NCI-H2107 treated with DMSO at 0.1 percent for 48 hours (cell line): ENCODE results near the gene SYT13.
"Not testable (repeated sequence)": the region's sequence is repeated elsewhere in the genome, so short reads cannot be mapped to it uniquely, and the experiment has no call there.

Experiments
- DNase-seq: peaks from one replicate; lab custom pipeline; 2025; ENCODE audit not compliant: unreplicated experiment; lab: John Stamatoyannopoulos, UW

The SYT13 gene

GRCh38 chr11:45250035-45250718, 36.0 kb downstream of the SYT13 start:
- no peak for DNase-seq

- not testable (repeated sequence) for DNase-seq
Measured at GRCh38 chr11:45249372-45249771, 36.8 kb downstream of the SYT13 start.

- no peak for DNase-seq
Measured at GRCh38 chr11:45248501-45249011, 37.6 kb downstream of the SYT13 start.

DNA sequence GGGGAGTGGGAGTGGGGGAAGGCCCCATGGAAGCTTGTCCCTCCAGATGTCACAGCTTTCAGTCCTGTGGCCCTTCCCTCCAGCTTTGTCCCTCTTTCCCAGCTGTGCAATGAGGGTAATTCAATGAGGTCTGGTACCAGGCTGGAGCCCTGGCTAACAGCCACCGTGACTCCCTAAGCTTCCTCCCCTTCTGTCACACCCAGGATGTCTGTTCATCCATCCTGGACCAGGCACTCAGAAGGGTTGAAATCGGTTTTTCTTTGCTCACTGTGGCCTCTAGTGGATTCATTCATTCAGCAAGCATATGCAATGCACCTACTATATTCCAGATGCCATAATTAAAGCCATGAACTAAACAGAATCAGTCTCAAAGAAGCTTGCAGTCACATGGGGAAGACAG, 38.7 kb downstream of the SYT13 start:
- DNase-seq, result no peak

- DNase-seq, result no peak
Measured at GRCh38 chr11:45246241-45246640, 39.9 kb downstream of the SYT13 start.

- DNase-seq, result no peak
Measured at GRCh38 chr11:45245218-45246045, 40.7 kb downstream of the SYT13 start.

GRCh38 chr11:45243967-45244366, 42.2 kb downstream of the SYT13 start:
- DNase-seq, result no peak

GRCh38 chr11:45239733-45240132, 46.4 kb downstream of the SYT13 start:
- no peak for DNase-seq

- no peak for DNase-seq
Measured at GRCh38 chr11:45238724-45239123, 47.4 kb downstream of the SYT13 start.

DNA sequence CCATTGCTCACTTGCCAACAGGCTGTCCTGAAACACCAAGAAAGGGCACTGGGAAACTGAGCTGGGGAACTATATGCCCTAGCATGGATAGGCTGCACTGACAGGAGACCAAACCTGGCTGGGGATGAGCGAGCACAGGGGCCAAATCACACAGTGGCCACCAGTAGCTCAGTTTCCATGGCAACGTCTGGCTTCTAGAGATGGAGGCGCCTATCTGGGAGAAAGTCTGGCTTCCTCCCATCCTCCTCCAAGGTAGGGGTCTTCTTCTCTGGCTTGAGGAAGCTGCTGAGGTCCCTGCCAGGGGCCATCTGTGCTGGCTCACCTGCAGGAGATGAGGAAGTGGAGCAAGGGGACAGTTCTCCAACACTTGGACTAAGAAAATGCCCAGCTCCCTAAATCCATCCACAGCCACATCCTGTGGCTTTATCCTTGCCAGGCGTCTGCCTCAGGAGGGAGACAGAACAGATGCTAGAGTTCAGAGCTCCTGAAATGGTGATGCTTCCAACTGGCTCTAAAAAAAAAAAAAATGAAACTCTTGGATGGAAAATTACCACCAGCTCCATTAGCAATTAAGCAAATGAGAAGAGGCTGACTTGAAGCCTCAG, 48.3 kb downstream of the SYT13 start:
- no peak for DNase-seq

GRCh38 chr11:45234306-45235006, 51.7 kb downstream of the SYT13 start:
- no peak for DNase-seq

GRCh38 chr11:45233804-45234170, 52.4 kb downstream of the SYT13 start:
- no peak for DNase-seq

DNA sequence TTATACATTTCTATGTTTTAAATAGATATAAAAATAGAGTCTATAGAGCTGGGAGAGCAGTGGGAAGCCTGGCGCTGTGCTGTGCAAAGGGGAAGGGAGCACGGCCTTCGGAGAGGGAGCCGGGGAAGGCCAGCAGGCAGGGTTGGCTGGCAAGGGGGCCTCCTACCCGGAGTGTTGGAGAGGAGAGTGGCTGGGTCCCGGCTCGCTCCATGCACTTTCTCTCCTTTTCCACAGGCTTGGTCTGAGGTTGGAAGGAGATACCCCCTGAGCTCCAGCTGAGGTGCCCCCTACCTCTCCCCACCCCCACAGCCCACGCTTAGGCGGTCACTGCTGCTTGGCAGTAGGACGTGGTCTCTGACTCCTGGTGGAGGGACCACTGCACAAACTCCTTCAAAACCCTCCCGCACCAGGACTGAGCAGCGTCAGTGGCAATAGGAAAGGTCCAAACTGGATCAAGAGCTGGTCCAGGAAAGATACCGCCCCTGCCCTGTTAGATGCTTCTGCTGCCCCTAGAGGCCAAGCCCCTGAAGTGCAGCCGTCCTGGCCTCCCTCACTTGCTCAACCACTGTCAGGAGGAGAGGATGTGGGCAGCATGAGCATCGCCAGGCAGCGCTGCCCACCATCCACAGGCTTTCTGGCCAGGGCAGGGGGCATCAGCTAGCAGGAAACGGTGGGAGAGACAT, 52.9 kb downstream of the SYT13 start:
- DNase-seq, result peak; percentile 14

DNA sequence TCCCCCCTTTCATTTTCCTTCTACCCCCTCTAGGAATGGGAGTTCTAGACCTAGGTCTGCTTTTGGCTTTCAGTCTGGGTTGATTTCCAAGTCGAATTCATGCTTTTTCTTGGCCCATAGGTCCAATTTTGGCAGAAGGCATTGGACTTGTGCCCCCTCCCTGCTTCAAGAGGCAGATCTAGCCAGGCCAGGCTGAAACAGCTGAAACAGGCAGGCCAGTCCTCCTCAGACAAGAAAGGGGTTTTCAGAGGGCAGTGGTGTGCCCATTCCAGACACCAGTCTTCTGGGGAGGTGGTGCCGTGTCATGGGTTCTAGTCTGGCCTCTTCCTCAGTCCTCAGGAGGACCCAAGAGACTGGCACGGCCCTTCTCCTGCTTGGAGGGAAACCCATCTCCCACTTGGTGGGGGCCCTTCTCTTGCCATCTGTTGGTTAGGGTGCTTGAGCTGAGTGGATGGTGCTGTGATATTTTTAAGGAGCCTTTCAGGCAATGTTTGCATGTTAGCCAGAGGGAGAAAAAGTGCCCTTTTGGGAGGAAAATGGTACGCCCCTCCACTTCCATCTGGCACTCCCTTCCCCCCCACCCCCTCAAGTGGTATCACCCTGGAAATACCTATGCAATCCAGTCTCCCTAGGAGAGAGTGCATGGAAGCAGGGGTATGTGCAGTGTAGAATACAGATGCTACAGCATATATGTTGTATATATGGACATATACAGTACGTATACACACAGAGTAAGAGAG, 53.6 kb downstream of the SYT13 start:
- DNase-seq, result no peak

GRCh38 chr11:45229401-45230020, 56.6 kb downstream of the SYT13 start:
- no peak for DNase-seq

GRCh38 chr11:45227836-45228235, 58.3 kb downstream of the SYT13 start:
- no peak for DNase-seq

GRCh38 chr11:45226901-45227300, 59.2 kb downstream of the SYT13 start:
- no peak for DNase-seq

DNA sequence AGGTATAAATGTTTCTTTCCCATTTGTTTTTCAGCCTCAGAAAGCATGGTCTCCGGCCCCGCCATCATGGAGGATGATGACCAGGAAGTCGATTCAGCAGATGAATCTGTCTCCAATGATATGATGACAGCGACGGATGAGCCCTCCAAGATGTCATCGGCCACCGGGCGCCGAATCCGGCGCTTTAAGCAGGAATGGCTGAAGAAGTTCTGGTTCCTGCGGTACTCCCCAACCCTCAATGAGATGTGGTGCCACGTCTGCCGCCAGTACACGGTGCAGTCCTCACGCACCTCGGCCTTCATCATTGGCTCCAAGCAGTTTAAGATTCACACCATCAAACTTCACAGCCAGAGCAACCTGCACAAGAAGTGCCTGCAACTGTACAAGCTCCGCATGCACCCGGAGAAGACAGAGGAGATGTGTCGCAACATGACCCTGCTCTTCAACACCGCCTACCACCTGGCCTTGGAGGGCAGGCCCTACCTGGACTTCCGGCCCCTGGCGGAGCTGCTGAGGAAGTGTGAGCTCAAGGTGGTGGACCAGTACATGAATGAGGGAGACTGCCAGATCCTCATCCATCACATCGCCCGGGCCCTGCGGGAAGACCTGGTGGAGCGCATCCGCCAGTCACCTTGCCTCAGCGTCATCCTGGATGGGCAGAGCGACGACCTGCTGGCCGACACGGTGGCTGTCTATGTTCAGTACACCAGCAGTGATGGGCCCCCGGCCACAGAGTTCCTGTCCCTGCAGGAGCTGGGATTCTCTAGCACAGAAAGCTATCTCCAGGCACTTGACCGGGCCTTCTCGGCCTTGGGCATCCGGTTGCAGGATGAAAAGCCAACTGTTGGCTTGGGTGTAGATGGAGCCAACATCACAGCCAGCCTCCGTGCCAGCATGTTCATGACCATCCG, 59.9 kb downstream of the SYT13 start:
- DNase-seq, result no peak

GRCh38 chr11:45225277-45225676, 60.9 kb downstream of the SYT13 start:
- DNase-seq, result peak; percentile 69
